Measurements from ENCODE around the gene SEPHS2. TPM values are rescaled to one million over a fixed set of nuclear protein-coding genes. Genes with fewer than 3 reads are reported as not detected.

SEPHS2 gene
- total RNA-seq, 6 experiments from 2014 or later = 29.7 to 36.7 (median 31.1) TPM

DNA sequence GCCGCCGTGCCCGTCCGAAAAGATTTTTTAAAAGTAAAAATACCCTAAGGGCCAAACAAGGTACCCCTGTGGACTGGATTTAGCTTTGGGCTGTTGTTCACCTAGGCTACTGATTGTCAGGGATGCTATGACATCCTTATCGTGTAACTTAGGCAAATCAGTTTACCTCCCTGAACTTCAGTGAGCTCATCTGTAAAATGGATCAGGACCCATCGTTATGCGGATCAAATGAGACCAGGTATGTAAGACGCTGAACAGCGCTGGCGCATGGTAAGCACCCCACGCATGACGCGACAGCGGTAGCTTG, 38.9 kb downstream of the SEPHS2 start:
- Mint-ChIP-seq H3K4me1 (ENCODE audit: low read depth) (peaks cover 28% of the 10 kb centered on the region), H3K9me3 (no peaks in the 10 kb centered on the region), H3K4me3 (peak overlapping the region; percentile 91), H3K27me3 (ENCODE audit: insufficient read depth) (peaks cover 1% of the 10 kb centered on the region; the same call in 1 of the 2 replicates), H3K36me3 (ENCODE audit: low read depth) (no peaks in the 10 kb centered on the region; the same call in 1 of the 2 replicates), H3K27ac (peak overlapping the region; percentile 84)
- TF ChIP-seq, protein P1, sequence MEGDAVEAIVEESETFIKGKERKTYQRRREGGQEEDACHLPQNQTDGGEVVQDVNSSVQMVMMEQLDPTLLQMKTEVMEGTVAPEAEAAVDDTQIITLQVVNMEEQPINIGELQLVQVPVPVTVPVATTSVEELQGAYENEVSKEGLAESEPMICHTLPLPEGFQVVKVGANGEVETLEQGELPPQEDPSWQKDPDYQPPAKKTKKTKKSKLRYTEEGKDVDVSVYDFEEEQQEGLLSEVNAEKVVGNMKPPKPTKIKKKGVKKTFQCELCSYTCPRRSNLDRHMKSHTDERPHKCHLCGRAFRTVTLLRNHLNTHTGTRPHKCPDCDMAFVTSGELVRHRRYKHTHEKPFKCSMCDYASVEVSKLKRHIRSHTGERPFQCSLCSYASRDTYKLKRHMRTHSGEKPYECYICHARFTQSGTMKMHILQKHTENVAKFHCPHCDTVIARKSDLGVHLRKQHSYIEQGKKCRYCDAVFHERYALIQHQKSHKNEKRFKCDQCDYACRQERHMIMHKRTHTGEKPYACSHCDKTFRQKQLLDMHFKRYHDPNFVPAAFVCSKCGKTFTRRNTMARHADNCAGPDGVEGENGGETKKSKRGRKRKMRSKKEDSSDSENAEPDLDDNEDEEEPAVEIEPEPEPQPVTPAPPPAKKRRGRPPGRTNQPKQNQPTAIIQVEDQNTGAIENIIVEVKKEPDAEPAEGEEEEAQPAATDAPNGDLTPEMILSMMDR (IDR thresholded peaks at IDR 0.05) = no peak
- DNase-seq = no peak

DNA sequence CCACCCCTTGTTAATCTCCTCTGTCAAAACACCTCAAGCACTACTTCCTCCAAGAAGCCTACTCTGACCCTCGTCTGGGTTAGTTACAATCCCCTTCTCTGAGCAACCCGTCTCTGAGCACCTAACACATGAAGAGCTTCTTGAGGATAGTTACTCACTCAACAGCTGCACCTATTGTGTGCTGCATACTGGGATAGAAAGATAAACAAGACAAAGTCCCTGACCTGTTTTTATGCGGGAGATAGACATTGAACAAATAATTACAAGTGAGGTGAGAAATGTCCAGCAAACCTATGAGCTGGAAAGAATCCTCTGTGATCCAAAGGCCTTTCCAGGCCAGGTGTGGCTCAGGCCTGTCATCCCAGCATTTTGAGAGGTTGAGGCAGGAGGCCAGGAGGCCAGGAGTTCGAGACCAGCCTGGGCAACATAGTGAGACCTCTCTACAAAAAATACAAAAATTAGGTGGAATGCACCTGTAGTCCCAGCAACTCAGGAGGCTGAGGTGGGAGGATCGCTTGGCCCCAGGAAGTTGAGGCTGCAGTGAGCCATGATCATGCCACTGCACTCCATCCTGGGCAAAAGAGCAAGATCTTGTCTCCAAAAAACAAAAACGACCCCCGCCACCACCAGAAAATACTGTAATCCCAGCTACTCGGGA, 43.8 kb downstream of the SEPHS2 start:
- no peaks in the 10 kb centered on the region for H3K36me3 Mint-ChIP-seq (ENCODE audit: low read depth)
- H3K9me3 Mint-ChIP-seq = no peaks in the 10 kb centered on the region
- TF ChIP-seq, protein P1 (IDR thresholded peaks at IDR 0.05) = no peak
- H3K27me3 Mint-ChIP-seq (ENCODE audit: insufficient read depth) = no peaks in the 10 kb centered on the region
- H3K4me3 Mint-ChIP-seq = peak overlapping the region; percentile 93
- H3K4me1 Mint-ChIP-seq (ENCODE audit: low read depth) = peaks cover 27% of the 10 kb centered on the region
- DNase-seq = no peak
- H3K27ac Mint-ChIP-seq = peak overlapping the region; percentile 96

DNA sequence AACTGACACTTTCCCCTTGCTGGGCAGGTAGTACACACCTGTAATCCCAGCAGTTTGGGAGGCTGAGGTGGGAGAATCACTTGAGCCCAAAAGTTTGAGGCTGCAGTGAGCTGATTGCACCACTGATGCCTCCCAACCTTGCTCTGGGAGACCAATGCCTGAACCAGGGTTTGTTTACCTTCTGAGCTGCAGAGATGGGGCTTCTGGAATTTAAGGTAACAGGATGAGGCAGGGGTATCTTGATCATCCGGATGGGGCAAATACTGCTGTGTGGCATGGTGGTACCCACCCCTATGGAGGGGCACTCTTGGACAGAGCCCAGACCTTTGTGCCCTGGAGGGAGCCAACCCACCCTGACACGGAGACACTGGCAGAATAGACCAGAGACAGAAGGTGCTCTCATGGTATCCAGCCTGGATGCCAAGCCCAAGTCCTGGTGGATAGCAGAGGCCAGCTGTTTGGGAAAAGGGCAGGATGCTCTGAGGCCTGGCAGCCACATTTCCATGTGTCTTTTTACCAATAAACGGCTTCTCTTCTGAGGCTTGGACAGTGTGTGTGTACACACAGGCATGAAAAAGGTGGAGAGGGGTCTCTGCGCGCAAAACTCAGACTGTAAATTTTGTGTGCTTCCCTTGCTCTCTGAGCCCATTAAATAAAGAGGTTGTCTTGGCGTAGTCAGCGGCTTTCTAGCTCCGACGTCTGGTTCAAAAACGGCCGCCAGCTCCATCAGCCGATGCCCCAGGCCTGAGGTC, 46.1 kb downstream of the SEPHS2 start:
- no peak for DNase-seq
- Mint-ChIP-seq H3K27me3 (ENCODE audit: insufficient read depth) (no peaks in the 10 kb centered on the region), H3K36me3 (ENCODE audit: low read depth) (no peaks in the 10 kb centered on the region), H3K4me1 (ENCODE audit: low read depth) (peaks cover 35% of the 10 kb centered on the region), H3K27ac (peak overlapping the region; percentile 96), H3K4me3 (peak overlapping the region; percentile 93), H3K9me3 (no peaks in the 10 kb centered on the region)
- TF ChIP-seq, protein P1 (IDR thresholded peaks at IDR 0.05) = no peak

DNA sequence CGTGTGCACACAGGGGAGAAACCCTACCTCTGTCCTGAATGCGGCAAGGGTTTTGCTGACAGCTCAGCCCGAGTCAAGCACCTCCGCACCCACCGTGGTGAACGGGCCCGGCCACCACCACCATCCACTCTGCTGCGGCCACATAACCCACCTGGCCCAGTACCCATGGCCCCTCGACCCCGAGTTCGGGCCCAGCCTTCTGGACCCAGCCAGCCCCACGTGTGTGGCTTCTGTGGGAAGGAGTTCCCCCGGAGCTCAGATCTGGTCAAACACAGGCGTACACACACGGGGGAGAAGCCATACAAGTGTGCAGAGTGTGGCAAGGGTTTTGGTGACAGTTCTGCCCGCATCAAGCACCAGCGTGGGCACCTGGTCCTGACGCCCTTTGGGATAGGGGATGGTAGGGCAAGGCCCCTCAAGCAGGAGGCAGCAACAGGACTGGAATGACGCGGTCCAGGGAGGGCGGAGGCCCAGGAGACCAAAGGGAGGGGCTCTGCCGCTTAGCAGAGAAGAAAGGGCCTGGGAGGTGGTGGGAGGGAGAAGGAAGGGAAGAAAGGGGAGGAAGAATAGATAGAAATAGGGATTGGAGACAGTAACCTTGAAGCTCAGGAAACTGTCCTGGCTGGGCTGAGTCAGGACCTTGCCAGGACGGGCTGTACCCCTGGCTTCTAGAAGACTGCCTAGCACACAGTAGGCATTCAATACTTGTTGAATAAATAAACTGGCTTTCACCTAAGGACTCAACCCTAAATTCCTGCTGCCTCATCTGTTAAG, 46.8 kb downstream of the SEPHS2 start:
- H3K27me3 Mint-ChIP-seq (ENCODE audit: insufficient read depth) = no peaks in the 10 kb centered on the region
- TF ChIP-seq, protein P1 (IDR thresholded peaks at IDR 0.05) = no peak
- H3K9me3 Mint-ChIP-seq = no peaks in the 10 kb centered on the region
- H3K36me3 Mint-ChIP-seq (ENCODE audit: low read depth) = no peaks in the 10 kb centered on the region
- peaks cover 42% of the 10 kb centered on the region for H3K4me1 Mint-ChIP-seq (ENCODE audit: low read depth)
- H3K27ac Mint-ChIP-seq = peak overlapping the region; percentile 96; the same call in 1 of the 2 replicates
- no peak for DNase-seq
- no peak overlapping the region for H3K4me3 Mint-ChIP-seq

DNA sequence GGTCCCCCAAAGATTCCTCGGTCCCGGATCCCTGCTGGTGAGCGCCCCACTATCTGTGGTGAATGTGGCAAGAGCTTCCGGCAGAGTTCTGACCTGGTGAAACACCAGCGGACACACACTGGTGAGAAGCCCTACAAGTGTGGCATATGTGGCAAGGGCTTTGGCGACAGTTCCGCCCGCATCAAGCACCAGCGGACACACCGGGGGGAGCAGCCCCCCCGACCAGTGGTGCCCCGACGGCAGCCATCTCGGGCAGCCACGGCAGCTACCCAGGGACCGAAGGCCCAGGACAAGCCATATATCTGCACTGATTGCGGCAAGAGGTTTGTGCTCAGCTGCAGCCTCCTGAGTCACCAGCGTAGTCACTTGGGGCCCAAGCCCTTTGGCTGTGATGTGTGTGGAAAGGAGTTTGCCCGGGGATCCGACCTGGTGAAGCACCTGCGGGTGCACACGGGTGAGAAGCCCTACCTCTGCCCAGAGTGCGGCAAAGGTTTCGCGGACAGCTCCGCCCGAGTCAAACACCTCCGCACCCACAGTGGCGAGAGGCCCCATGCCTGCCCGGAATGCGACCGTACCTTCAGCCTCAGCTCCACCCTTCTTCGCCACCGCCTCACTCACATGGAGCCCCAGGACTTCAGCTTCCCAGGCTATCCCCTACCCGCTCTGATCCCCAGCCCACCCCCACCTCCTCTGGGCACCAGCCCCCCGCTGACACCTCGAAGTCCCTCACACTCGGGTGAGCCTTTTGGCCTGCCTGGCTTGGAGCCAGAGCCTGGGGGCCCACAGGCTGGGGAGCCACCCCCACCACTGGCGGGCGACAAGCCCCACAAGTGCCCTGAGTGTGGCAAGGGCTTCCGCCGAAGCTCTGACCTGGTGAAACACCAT, 47.7 kb downstream of the SEPHS2 start:
- no peaks in the 10 kb centered on the region for H3K36me3 Mint-ChIP-seq (ENCODE audit: low read depth)
- H3K9me3 Mint-ChIP-seq = no peaks in the 10 kb centered on the region
- TF ChIP-seq, protein P1 (IDR thresholded peaks at IDR 0.05) = no peak
- no peak overlapping the region for H3K27ac Mint-ChIP-seq
- no peaks in the 10 kb centered on the region for H3K27me3 Mint-ChIP-seq (ENCODE audit: insufficient read depth)
- peaks cover 46% of the 10 kb centered on the region for H3K4me1 Mint-ChIP-seq (ENCODE audit: low read depth)
- DNase-seq = no peak
- no peak overlapping the region for H3K4me3 Mint-ChIP-seq

All from HFFc6 (cell line).